Progenitor cell of endocrine pancreas (in vitro differentiated cells): Measurements from ENCODE around the gene KLF3. TPM values are rescaled to one million over a fixed set of nuclear protein-coding genes. Genes with fewer than 3 reads are reported as not detected.

Source experiments
- DNase-seq: peaks from one replicate; pipeline ENCODE4 v3.0.0; 2021; ENCODE audit warnings: low spot score; ENCODE audit not compliant: unreplicated experiment
- H3K27ac Mint-ChIP-seq: 2 replicates; pipeline ENCODE4 v1.8.0; 2021; ENCODE audit warnings: mild to moderate bottlenecking, moderate library complexity, mixed read lengths
- H3K27me3 Mint-ChIP-seq: 2 replicates; pipeline ENCODE4 v1.8.0; 2021; ENCODE audit warnings: mixed read lengths
- H3K36me3 Mint-ChIP-seq: 2 replicates; pipeline ENCODE4 v1.8.0; 2022; ENCODE audit warnings: mixed read lengths; ENCODE audit not compliant: insufficient read depth
- H3K4me1 Mint-ChIP-seq: 2 replicates; pipeline ENCODE4 v1.8.0; 2021; ENCODE audit warnings: low read depth, mixed read lengths
- H3K4me3 Mint-ChIP-seq: 2 replicates; pipeline ENCODE4 v1.8.0; 2021; ENCODE audit warnings: low read depth, mild to moderate bottlenecking, moderate library complexity, mixed read lengths
- H3K9me3 Mint-ChIP-seq: 2 replicates; pipeline ENCODE4 v1.8.0; 2021; ENCODE audit warnings: low read depth, mixed read lengths
- total RNA-seq: library from RNA; stranded (reverse); gene quantifications from 2 replicates; pipeline ENCODE4 v1.2.1, GENCODE V29; 2021
- TF ChIP-seq, protein P1 (sequence below): fragments of 200-600 bp; sonication (generic); IDR thresholded peaks from one replicate; pipeline ENCODE4 v1.5.0; 2021; ENCODE audit warnings: antibody characterized with exemption, mild to moderate bottlenecking; ENCODE audit not compliant: unreplicated experiment

Gene KLF3
- total RNA-seq, 1 donor from 2014 or later = 97.1 TPM

DNA sequence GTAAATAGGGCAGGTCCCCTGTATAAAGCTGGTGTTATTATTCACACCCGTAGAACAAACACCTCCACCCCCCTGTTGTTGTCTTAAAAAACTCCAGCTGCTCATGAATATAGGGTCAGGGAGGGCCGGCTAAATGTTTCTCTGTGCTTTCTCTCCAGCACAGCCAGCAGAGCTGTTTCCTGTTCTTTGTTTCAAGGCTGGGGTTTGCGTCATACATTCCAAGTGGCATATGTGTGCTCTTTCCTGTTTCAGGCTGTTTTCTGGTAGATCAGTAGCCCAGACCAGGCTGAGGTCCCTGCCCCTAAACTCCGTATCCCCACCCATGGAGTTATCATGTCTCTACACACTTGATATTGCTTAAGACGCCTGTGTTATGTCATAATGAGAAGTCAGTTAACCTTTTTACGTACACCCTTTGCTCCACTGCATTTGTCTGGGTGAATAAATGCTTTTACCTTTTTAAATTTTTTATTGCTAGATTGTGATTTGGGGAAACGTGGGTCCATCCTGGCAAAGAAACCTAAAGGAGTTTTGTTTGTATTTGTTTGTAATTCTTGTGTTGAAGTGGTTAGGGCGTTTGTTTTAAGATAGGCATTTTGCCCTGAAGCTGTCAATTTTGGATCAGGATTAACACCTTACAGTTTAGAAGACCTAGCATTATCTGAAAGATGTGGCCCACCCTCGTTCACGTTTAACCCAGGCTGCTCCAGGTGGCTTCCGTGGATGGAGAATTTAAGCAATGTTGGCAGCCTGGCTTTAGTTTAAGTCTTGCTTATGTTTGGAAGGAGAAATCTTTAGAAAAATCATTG lies 3.3 kb downstream of the KLF3 start:
- Mint-ChIP-seq H3K36me3 (peaks cover 9% of the 10 kb centered on the region), H3K4me3 (peak overlapping the region; percentile 95), H3K27me3 (no peaks in the 10 kb centered on the region), H3K27ac (peak overlapping the region; percentile 100), H3K4me1 (peaks cover 63% of the 10 kb centered on the region), H3K9me3 (peaks cover under 1% of the 10 kb centered on the region)
- peak; percentile 45 for DNase-seq
- TF ChIP-seq, protein P1, sequence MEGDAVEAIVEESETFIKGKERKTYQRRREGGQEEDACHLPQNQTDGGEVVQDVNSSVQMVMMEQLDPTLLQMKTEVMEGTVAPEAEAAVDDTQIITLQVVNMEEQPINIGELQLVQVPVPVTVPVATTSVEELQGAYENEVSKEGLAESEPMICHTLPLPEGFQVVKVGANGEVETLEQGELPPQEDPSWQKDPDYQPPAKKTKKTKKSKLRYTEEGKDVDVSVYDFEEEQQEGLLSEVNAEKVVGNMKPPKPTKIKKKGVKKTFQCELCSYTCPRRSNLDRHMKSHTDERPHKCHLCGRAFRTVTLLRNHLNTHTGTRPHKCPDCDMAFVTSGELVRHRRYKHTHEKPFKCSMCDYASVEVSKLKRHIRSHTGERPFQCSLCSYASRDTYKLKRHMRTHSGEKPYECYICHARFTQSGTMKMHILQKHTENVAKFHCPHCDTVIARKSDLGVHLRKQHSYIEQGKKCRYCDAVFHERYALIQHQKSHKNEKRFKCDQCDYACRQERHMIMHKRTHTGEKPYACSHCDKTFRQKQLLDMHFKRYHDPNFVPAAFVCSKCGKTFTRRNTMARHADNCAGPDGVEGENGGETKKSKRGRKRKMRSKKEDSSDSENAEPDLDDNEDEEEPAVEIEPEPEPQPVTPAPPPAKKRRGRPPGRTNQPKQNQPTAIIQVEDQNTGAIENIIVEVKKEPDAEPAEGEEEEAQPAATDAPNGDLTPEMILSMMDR = no peak

DNA sequence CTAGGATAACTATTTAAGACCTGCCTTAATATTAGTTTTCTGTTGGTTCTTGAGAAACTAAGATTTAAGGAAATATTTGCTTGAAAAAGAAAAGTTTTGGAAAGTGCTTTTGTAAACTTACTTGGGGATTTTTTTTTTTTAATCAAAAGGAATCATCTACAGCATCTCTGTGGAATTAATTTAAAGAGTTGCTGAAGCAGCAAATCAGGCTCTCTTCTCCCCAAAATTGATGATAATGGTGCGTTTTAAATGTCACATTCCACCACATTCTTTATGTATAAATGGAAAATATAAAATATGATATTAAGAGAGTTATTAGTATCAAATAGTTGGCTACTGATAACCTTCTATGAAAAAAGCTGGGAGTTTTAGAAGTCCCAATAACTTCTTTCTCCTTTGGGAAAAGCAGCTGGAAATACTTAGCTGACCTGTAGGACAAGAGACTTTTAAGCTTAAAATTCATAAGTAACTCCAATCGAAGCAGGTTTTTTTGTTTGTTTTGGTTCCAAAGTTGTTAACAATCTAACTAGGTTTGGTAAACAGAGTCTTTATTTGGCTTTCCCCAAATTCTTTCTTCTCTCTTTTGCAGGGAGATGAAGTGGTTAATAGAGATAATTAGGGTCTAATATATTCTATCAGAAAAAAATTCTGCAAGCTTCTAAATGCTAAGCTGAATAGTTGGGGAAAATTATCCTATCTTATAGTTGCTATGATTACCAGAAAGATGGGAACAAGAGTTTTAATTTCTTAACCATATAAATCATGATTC lies 4.4 kb downstream of the KLF3 start:
- DNase-seq = no peak
- H3K4me3 Mint-ChIP-seq = peak overlapping the region; percentile 14
- TF ChIP-seq, protein P1 = no peak
- H3K36me3 Mint-ChIP-seq = peaks cover 9% of the 10 kb centered on the region
- peaks cover 70% of the 10 kb centered on the region for H3K4me1 Mint-ChIP-seq
- peak overlapping the region; percentile 97 for H3K27ac Mint-ChIP-seq
- no peaks in the 10 kb centered on the region for H3K27me3 Mint-ChIP-seq
- no peaks in the 10 kb centered on the region for H3K9me3 Mint-ChIP-seq

DNA sequence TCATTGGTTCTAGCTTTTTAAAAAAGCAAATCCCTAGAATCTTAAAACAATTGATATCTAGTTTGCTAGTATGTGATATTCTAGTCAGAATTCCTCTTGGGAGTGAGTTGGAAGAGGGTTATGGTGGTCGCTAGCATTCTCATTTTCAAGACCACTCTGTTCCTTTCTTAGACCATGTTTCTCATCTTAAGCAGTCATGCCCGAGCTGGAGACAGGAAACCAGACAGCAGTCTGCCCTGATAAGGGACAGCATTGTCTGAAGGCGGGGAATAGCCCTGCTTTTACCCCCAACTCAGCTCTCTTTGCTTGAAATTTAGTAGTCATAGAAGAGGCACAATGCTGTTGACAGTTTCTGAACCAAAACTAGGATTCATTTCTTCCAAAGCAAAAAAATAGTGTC lies 5.2 kb downstream of the KLF3 start:
- no peaks in the 10 kb centered on the region for H3K9me3 Mint-ChIP-seq
- TF ChIP-seq, protein P1 = no peak
- DNase-seq = no peak
- H3K27me3 Mint-ChIP-seq = no peaks in the 10 kb centered on the region
- peak overlapping the region; percentile 14 for H3K4me3 Mint-ChIP-seq
- peaks cover 78% of the 10 kb centered on the region for H3K4me1 Mint-ChIP-seq
- H3K36me3 Mint-ChIP-seq = peaks cover 9% of the 10 kb centered on the region
- peak overlapping the region; percentile 97 for H3K27ac Mint-ChIP-seq

DNA sequence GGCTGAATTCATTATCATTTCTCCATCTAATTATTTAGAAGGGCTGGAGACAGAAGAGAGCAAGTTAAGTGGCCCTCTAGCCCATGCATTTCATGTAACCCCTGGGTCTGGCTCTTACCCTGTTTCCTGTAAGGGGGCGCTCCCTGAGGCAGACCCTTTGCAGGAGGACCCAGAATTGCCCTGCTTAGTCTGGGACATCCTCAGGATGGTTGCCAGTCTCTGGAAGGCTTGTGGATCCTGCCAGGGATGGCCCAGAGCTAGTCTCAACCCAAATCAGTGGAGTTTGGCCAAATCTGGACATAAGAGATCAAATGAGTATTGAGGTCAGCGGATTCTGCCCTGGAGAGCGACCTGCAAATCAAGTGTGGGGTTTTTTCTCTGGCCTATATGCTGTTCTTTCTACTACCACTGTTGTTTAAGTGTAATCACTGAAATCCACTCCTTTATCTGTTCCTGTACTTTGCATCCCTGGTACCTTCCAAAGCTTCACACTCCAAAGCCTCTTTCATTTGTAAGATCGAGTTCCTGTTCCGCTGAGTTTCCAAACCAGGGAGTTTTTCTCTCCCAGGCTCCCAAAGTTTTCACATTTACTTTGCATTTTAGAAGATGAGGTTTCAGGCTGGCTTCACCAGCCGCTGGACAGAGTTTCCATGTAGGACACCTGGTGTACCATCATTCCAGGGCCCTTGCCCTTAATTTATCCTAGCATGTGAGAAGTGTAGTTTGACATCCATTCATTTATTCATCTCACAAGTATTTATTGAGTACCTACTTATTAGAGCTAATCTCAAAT lies 6.3 kb downstream of the KLF3 start:
- peaks cover 86% of the 10 kb centered on the region for H3K4me1 Mint-ChIP-seq
- H3K27me3 Mint-ChIP-seq = no peaks in the 10 kb centered on the region
- H3K9me3 Mint-ChIP-seq = no peaks in the 10 kb centered on the region
- H3K36me3 Mint-ChIP-seq = peaks cover 6% of the 10 kb centered on the region
- H3K27ac Mint-ChIP-seq = peak overlapping the region; percentile 97
- H3K4me3 Mint-ChIP-seq = peak overlapping the region; percentile 23
- TF ChIP-seq, protein P1 = no peak
- no peak for DNase-seq

DNA sequence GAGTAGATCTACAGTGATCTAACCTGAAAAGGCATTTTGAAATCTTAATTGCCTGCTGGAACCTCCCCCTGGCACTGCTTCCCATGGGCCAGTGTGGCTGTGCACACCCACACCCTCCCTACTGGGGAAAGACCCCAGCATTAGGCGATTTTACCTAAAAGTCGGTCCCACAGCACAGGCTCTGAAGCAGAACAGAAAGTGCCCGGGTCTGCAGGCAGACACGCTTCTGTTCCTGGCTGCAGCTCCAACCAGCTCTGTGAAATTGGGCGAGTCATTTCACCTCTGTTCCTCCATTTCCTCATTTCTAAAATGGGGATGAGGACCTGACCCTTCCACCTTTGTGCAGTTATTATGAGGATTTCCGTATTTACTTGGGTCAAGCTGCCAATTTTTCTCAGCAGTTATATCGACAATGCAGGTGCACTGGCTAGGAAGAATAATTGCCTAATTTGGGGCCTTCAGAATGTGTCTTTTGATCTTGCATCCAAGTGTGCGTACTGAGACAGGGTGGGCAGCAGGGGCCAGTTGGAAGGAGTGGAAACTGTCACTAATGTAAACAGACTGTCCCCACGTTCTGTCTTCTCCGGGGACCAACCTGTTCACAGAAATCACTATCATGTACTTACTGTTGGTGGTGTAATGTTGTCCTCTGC lies 7.1 kb downstream of the KLF3 start:
- Mint-ChIP-seq H3K4me3 (no peak overlapping the region), H3K27ac (peak overlapping the region; percentile 97), H3K9me3 (no peaks in the 10 kb centered on the region), H3K4me1 (peaks cover 90% of the 10 kb centered on the region), H3K27me3 (no peaks in the 10 kb centered on the region), H3K36me3 (peaks cover 5% of the 10 kb centered on the region)
- TF ChIP-seq, protein P1 = no peak
- no peak for DNase-seq
